Transverse colon (tissue), 4 donors: ENCODE measurements around the gene CASQ1. TPM values are rescaled to one million over a fixed set of nuclear protein-coding genes. Genes with fewer than 3 reads are reported as not detected.

ENCODE experiments used
- DNase-seq: peaks from one replicate; pipeline ENCODE4 v3.0.0-alpha.2; 2019
- H3K27ac ChIP-seq, 4 donors: fragments of 200-600 bp; sonication (generic); 2 replicates each; pipeline ENCODE4 v1.5.1; 2016 to 2018; ENCODE audit warnings: inconsistent platforms in 4 of 4
- H3K27me3 ChIP-seq: fragments of 200-600 bp; sonication (generic); 2 replicates; pipeline ENCODE4 v1.5.1; 2017; ENCODE audit warnings: inconsistent platforms
- H3K36me3 ChIP-seq, 4 donors: fragments of 200-600 bp; sonication (generic); 2 replicates each; pipeline ENCODE4 v1.5.1; 2017 to 2019; ENCODE audit warnings: inconsistent platforms in 4 of 4
- H3K4me1 ChIP-seq, 4 donors: fragments of 200-600 bp; sonication (generic); 2 replicates each; pipeline ENCODE4 v1.5.1; 2017 to 2020; ENCODE audit warnings: inconsistent platforms in 4 of 4
- H3K4me3 ChIP-seq, 4 donors: fragments of 200-600 bp; sonication (generic); 1 replicate in 1 of 4; 2 replicates in 3 of 4; pipeline versions ENCODE4 v1.5.1 to v1.6.1; 2017 to 2019; ENCODE audit warnings: inconsistent platforms in 4 of 4
- H3K9me3 ChIP-seq, 2 donors: fragments of 200-600 bp; sonication (generic); 2 replicates each; pipeline ENCODE4 v1.5.1; 2017 to 2019; ENCODE audit warnings: inconsistent platforms in 2 of 2
- EP300 ChIP-seq: sonication (generic); formaldehyde crosslinking; IDR thresholded peaks from one replicate; pipeline ENCODE4 v1.6.1; 2017; ENCODE audit warnings: antibody characterized with exemption, low read depth
- POLR2A ChIP-seq: fragments of 450-650 bp; IDR thresholded peaks from one replicate; pipeline ENCODE4 v1.6.1; 2016; ENCODE audit warnings: antibody characterized with exemption, mild to moderate bottlenecking, moderate library complexity
- POLR2AphosphoS5 ChIP-seq, 3 donors: sonication (generic); formaldehyde crosslinking; IDR thresholded peaks; one replicate each; pipeline ENCODE4 v1.6.1; 2016; ENCODE audit warnings: antibody characterized with exemption in 3 of 3
- WGBS, 2 donors: methylation state at CpG; one replicate each; pipeline ENCODE4 v1.1.5; 2018; ENCODE audit warnings: low coverage in 1 of 2; 5-methylcytosine and 5-hydroxymethylcytosine counted together
- in situ Hi-C, 4 donors: fragments of 200-750 bp; cut with MboI; loops; one replicate each; pipeline versions ENCODE4 v1.15.0 to v1.15.1; 2017; ENCODE audit warnings: low sequenced_read_pairs in 3 of 4, low pct_ligation_motif_present in 1 of 4, low pct_unique_long_range_greater_than_20kb in 1 of 4
- intact Hi-C: fragments of 100-400 bp; cut with DNase I; formaldehyde crosslinking; loops from one replicate; pipeline ENCODE4 v1.15.1; 2023; ENCODE audit warnings: low total_unique reads
- total RNA-seq, 4 donors: library from RNA; depleted of rRNA; stranded (reverse); fragments of >200 nt; gene quantifications; one replicate each; pipeline ENCODE4 v1.1.0, GENCODE V29; 2016
- TF ChIP-seq, protein P1 (sequence below), 5 experiments: fragments of 200-600 bp in 3 of 5; fragments of 450-650 bp in 2 of 5; sonication (generic) in 3 of 5; IDR thresholded peaks; 1 replicate in 2 of 5; 2 replicates in 3 of 5; pipeline ENCODE4 v1.5.1; 2016 to 2017; ENCODE audit warnings: antibody characterized with exemption in 5 of 5, inconsistent platforms in 3 of 5, mild to moderate bottlenecking in 2 of 5, moderate library complexity in 1 of 5

CASQ1 gene
- total RNA-seq, 4 donors from 2014 or later: 0.55 to 0.95 TPM; not detected in 2

DNA sequence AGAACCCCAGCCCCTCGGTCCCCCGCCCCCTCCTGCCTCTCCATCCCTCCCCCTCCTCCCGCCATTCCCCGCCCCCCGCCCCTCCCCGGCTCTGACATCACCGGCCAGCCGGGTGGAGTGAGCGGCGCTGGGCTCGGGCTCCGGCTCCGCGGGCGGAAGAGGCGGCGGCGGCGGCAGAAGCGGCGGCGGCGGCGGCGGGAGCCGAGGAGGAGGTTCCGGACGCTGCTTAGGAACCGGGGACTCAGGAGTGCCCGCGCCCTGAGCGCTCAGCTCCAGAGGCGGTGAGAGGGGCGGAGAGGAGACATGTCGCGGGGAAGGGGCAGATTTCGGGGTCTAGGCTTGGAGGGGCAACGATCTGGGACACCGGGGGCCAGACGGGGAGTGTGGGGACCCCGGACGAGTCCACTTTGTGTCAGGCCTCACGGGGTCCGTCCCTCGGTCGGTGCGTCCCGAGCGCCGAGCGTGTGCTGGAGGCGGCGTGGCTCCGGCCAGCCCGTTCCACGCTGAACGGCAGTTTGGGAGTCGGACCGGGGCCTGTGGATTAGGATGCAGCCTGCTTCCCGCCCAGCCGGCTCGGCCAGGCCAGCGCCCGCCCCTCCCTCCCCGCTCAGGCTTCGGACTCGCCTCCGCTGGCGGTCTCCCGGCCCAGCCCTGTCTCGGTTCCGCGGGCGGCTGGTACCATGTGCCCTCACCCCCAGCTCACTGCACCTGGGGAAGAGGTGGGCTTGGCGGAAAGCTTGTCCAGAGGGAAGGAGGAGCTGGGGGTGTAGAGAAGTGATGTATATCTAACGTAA is 15.1 kb downstream of the CASQ1 start, which contains the start of gene PEA15:
Gene PEA15 (plus strand): TSS at position 143 of the 794 bp plus-strand sequence. CDS start 6,161 bp downstream, outside the sequence.
- H3K27me3 ChIP-seq: no peaks in the 10 kb centered on the region
- TF ChIP-seq, protein P1, sequence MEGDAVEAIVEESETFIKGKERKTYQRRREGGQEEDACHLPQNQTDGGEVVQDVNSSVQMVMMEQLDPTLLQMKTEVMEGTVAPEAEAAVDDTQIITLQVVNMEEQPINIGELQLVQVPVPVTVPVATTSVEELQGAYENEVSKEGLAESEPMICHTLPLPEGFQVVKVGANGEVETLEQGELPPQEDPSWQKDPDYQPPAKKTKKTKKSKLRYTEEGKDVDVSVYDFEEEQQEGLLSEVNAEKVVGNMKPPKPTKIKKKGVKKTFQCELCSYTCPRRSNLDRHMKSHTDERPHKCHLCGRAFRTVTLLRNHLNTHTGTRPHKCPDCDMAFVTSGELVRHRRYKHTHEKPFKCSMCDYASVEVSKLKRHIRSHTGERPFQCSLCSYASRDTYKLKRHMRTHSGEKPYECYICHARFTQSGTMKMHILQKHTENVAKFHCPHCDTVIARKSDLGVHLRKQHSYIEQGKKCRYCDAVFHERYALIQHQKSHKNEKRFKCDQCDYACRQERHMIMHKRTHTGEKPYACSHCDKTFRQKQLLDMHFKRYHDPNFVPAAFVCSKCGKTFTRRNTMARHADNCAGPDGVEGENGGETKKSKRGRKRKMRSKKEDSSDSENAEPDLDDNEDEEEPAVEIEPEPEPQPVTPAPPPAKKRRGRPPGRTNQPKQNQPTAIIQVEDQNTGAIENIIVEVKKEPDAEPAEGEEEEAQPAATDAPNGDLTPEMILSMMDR (IDR thresholded peaks at IDR 0.05): no peak
- TF ChIP-seq POLR2A (peak; percentile 66), EP300 (no peak), POLR2AphosphoS5 (IDR thresholded peaks at IDR 0.05) (peak in 2 of 3 donors; percentile 66 to 71)
- H3K4me1 ChIP-seq: peaks cover 15 to 52% (median 36%) of the 10 kb centered on the region in 4 donors
- DNase-seq: peak; percentile 83
- no peaks in the 10 kb centered on the region for H3K36me3 ChIP-seq
- H3K27ac ChIP-seq: peak within 1 kb of the TSS; percentile 85 to 97 (median 90)
- intact Hi-C loops: no loop called here
- in situ Hi-C loops: no loop called here
- 0% methylated on average over 34 of the region's 76 CpGs; no CpG with 5 or more reads in 1 of the 2 donors for WGBS, 2 donors
- H3K4me3 ChIP-seq: peak within 1 kb of the TSS; percentile 50 to 99 (median 88)
- H3K9me3 ChIP-seq: no peaks in the 10 kb centered on the region

DNA sequence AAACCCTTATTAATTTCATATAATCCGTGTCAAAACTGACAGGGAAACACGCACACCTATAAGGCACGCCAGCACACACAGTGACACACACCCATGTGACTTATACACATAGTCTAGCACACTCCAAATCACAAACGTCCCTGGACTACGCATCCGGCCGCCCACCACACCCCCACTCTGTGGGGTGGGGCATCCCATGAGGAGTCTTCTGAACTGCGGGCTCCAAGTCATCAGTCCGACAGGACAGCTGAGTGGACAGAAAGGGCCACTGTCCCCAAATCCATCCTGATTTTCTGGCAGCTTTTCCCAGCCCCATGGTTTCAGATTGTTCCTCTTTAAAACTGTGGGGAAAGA is 15.6 kb downstream of the CASQ1 start:
- 1% methylated on average over 9 of the region's 9 CpGs; no CpG with 5 or more reads in 1 of the 2 donors for WGBS, 2 donors
- Histone ChIP-seq H3K4me3 (peak overlapping the region; percentile 50 to 99 (median 88)), H3K36me3 (no peaks in the 10 kb centered on the region), H3K4me1 (peaks cover 17 to 57% (median 40%) of the 10 kb centered on the region in 4 donors), H3K9me3 (no peaks in the 10 kb centered on the region), H3K27ac (peak overlapping the region; percentile 85 to 97 (median 90)), H3K27me3 (no peaks in the 10 kb centered on the region)
- intact Hi-C loops: no loop called here
- in situ Hi-C loops: no loop called here
- TF ChIP-seq, protein P1 (IDR thresholded peaks at IDR 0.05): no peak
- TF ChIP-seq EP300: no peak
- no peak for TF ChIP-seq POLR2AphosphoS5 (IDR thresholded peaks at IDR 0.05)
- TF ChIP-seq POLR2A: no peak
- DNase-seq: peak; percentile 47

DNA sequence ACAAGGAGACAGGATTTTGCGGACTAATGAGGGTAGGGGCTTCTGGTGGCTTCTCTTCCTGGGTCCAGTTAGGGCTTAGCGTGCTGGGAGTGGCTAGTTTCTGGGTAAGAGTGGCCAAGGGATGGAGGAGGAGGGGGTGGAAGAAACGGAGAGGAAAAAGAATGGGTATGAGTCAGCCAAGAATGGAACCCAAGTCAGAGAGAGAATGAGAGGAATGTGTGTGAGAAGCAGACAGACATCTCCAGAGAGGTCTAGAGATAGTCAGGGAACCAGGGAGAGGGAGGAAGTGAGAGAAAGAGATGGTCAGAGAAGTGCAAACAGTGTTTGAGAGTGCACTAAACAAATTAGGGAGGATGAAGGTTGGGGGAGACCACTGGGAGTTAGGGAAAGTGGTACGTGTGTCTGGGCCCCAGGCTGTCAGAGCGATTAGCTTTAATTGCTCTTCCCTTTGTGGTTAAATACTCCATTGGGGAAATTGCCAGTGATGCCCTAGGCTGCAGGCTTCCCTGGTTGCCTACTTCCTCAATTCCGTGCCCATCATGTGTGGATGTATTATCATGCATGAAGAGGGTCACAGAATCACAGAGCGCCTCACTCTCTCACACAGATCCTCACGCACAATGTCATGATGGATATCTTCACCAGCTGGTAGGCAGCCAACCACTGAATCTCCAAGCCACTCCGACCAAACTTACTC is 16.2 kb downstream of the CASQ1 start:
- in situ Hi-C loops: no loop called here
- WGBS, 2 donors: 58 to 67% methylated on average over 1 to 9 of the region's 9 CpGs

More for the DNA sequence above, 16.2 kb downstream of the CASQ1 start:
- no peaks in the 10 kb centered on the region for H3K27me3 ChIP-seq
- DNase-seq: no peak
- H3K36me3 ChIP-seq: no peaks in the 10 kb centered on the region
- TF ChIP-seq EP300: no peak
- TF ChIP-seq POLR2AphosphoS5 (IDR thresholded peaks at IDR 0.05): no peak
- TF ChIP-seq POLR2A: no peak
- TF ChIP-seq, protein P1 (IDR thresholded peaks at IDR 0.05): no peak
- H3K27ac ChIP-seq: peak overlapping the region; percentile 85 to 97 (median 90)
- peak overlapping the region in 3 of 4 donors; percentile 83 to 99 (median 94) for H3K4me3 ChIP-seq
- intact Hi-C loops: no loop called here
- peaks cover 17 to 57% (median 40%) of the 10 kb centered on the region in 4 donors for H3K4me1 ChIP-seq
- H3K9me3 ChIP-seq: no peaks in the 10 kb centered on the region
